Measurements from ENCODE around the gene PPM1F.

- TF ChIP-seq POLR2A (IDR thresholded peaks at IDR 0.05; ENCODE audit: low read length) (no peak), GATA1 (IDR thresholded peaks at IDR 0.05; ENCODE audit: low read depth, low read length) (no peak)
These were observed 63.2 kb downstream of the PPM1F start for GRCh38 chr22:21889251-21889990.
